ENCODE data around the gene TEC. TPM values are rescaled to one million over a fixed set of nuclear protein-coding genes. Genes with fewer than 3 reads are reported as not detected.
A peak's percentile ranks its signal among the peaks of the same experiment; 100 is the strongest.

The TEC gene
- total RNA-seq, 2 experiments from 2014 or later, result 3.6 to 4.2 TPM

GRCh38 chr4:48131736-48132135 is 137.9 kb downstream of the TEC start:
- intact Hi-C loops (cut with micrococcal nuclease), result no loop called here
- no peak for TF ChIP-seq CTCF (IDR thresholded peaks at IDR 0.05)
- ATAC-seq, result no peak
- Mint-ChIP-seq H3K27me3 (no peaks in the 10 kb centered on the region), H3K4me3 (peak overlapping the region; percentile 90), H3K27ac (peak overlapping the region; percentile 99), H3K4me1 (ENCODE audit: low read depth) (peaks cover 80% of the 10 kb centered on the region), H3K9me3 (no peaks in the 10 kb centered on the region), H3K36me3 (ENCODE audit: low read depth) (peaks cover 53% of the 10 kb centered on the region)
- CTCF ChIA-PET, result interaction anchor here (0.6 to 10.5 kb wide), 6 partner anchors 7 to 210 kb away, joined by 3 to 185 read pairs (median 5); partner anchors contain the start of gene SLAIN2
- DNase-seq, result no peak
- POLR2A ChIA-PET, result interaction anchor here (1.0 to 2.5 kb wide), 5 partner anchors 9 to 96 kb away, joined by 3 to 7 read pairs (median 3); no protein-coding TSS in a partner anchor

- CTCF ChIA-PET, result interaction anchor here (0.7 to 10.5 kb wide), 8 partner anchors 9 to 145 kb away, joined by 3 to 185 read pairs (median 6); no protein-coding TSS in a partner anchor
- DNase-seq, result no peak
- peaks cover 80% of the 10 kb centered on the region for H3K4me1 Mint-ChIP-seq (ENCODE audit: low read depth)
- POLR2A ChIA-PET, result interaction anchor here (1.3 to 6.5 kb wide), 4 partner anchors 9 to 27 kb away, joined by 4 to 49 read pairs (median 14); no protein-coding TSS in a partner anchor
- H3K36me3 Mint-ChIP-seq (ENCODE audit: low read depth), result peaks cover 49% of the 10 kb centered on the region
- intact Hi-C loops (cut with micrococcal nuclease), result no loop called here
- H3K27me3 Mint-ChIP-seq, result no peaks in the 10 kb centered on the region
- TF ChIP-seq CTCF (IDR thresholded peaks at IDR 0.05), result no peak
- H3K27ac Mint-ChIP-seq, result peak overlapping the region; percentile 99
- peak overlapping the region; percentile 90 for H3K4me3 Mint-ChIP-seq
- no peaks in the 10 kb centered on the region for H3K9me3 Mint-ChIP-seq
- no peak for ATAC-seq
These were observed 139.5 kb downstream of the TEC start for GRCh38 chr4:48130100-48130499.

- DNase-seq (peak; percentile 84), ATAC-seq (peak; percentile 55)
- TF ChIP-seq CTCF (IDR thresholded peaks at IDR 0.05), result peak; percentile 62
- Mint-ChIP-seq H3K27me3 (no peaks in the 10 kb centered on the region), H3K4me3 (peak overlapping the region; percentile 90), H3K36me3 (ENCODE audit: low read depth) (peaks cover 47% of the 10 kb centered on the region), H3K27ac (peak overlapping the region; percentile 99), H3K4me1 (ENCODE audit: low read depth) (peaks cover 80% of the 10 kb centered on the region), H3K9me3 (no peaks in the 10 kb centered on the region)
- CTCF ChIA-PET, result interaction anchor here (0.7 to 10.5 kb wide), 10 partner anchors 10 to 146 kb away, joined by 3 to 185 read pairs (median 6); no protein-coding TSS in a partner anchor
- intact Hi-C loops (cut with micrococcal nuclease), result loop anchor here (5.0 kb wide), 1 partner anchor 143 kb away; no protein-coding TSS in a partner anchor
- POLR2A ChIA-PET, result interaction anchor here (0.8 to 6.5 kb wide), 6 partner anchors 10 to 34 kb away, joined by 3 to 49 read pairs (median 5); no protein-coding TSS in a partner anchor
These were observed 140.2 kb downstream of the TEC start for GRCh38 chr4:48129307-48130014.

GRCh38 chr4:48127682-48128404 is 141.8 kb downstream of the TEC start:
- POLR2A ChIA-PET, result interaction anchor here (0.8 to 6.5 kb wide), 9 partner anchors 8 to 35 kb away, joined by 3 to 49 read pairs (median 3); no protein-coding TSS in a partner anchor
- peak overlapping the region; percentile 90 for H3K4me3 Mint-ChIP-seq
- CTCF ChIA-PET, result interaction anchor here (0.6 to 10.5 kb wide), 19 partner anchors 10 to 418 kb away, joined by 3 to 185 read pairs (median 4); no protein-coding TSS in a partner anchor
- peak; percentile 66 for ATAC-seq
- peak; percentile 63 for TF ChIP-seq CTCF (IDR thresholded peaks at IDR 0.05)
- peak overlapping the region; percentile 99 for H3K27ac Mint-ChIP-seq
- peak; percentile 96 for DNase-seq
- peaks cover 39% of the 10 kb centered on the region for H3K36me3 Mint-ChIP-seq (ENCODE audit: low read depth)
- H3K27me3 Mint-ChIP-seq, result no peaks in the 10 kb centered on the region
- intact Hi-C loops (cut with micrococcal nuclease), result loop anchor here (5.0 kb wide), 1 partner anchor 144 kb away; no protein-coding TSS in a partner anchor
- peaks cover 89% of the 10 kb centered on the region for H3K4me1 Mint-ChIP-seq (ENCODE audit: low read depth)
- H3K9me3 Mint-ChIP-seq, result no peaks in the 10 kb centered on the region
